IMR-90 (cell line): ENCODE measurements around the gene TOR2A.

Experiments
- BHLHE40 ChIP-seq: fragments of 150-350 bp; IDR thresholded peaks from 2 replicates; pipeline ENCODE4 v1.6.1; 2016; ENCODE audit warnings: mild to moderate bottlenecking, low read depth, low read length
- CEBPB ChIP-seq: IDR thresholded peaks from 2 replicates; pipeline ENCODE4 v1.6.1; 2012; ENCODE audit warnings: low read depth, low read length, improper control_type of control experiment
- MAFK ChIP-seq: IDR thresholded peaks from 2 replicates; pipeline ENCODE4 v1.6.1; 2012; ENCODE audit warnings: low read depth, low read length, improper control_type of control experiment
- MXI1 ChIP-seq: IDR thresholded peaks from 2 replicates; pipeline ENCODE4 v1.6.1; 2012; ENCODE audit warnings: low read depth, mild to moderate bottlenecking, low read length, moderate library complexity, borderline replicate concordance
- POLR2A ChIP-seq: IDR thresholded peaks from 2 replicates; pipeline ENCODE4 v1.6.1; 2012; ENCODE audit warnings: mild to moderate bottlenecking, low read depth, low read length
- RCOR1 ChIP-seq: IDR thresholded peaks from 2 replicates; pipeline ENCODE4 v1.6.1; 2012; ENCODE audit warnings: mild to moderate bottlenecking, low read length, improper control_type of control experiment; ENCODE audit not compliant: insufficient replicate concordance
- RFX5 ChIP-seq: IDR thresholded peaks from 2 replicates; pipeline ENCODE4 v1.8.0; 2012; ENCODE audit warnings: low read depth, mild to moderate bottlenecking, low read length, moderate library complexity
- USF2 ChIP-seq: fragments of 150-350 bp; IDR thresholded peaks from 2 replicates; pipeline ENCODE4 v1.6.1; 2017; ENCODE audit warnings: mild to moderate bottlenecking, antibody characterized with exemption, low read length, low read depth
- TF ChIP-seq, protein P1 (sequence below): conservative IDR thresholded peaks from 2 replicates; pipeline ENCODE4 v1.5.1; 2012; ENCODE audit warnings: mild to moderate bottlenecking, low read depth, low read length, improper control_type of control experiment

GRCh38 chr9:127741831-127742434 is 6.8 kb upstream of the TOR2A start:
- TF ChIP-seq RFX5 (no peak), USF2 (no peak), CEBPB (no peak), MAFK (no peak), POLR2A (no peak), RCOR1 (no peak), MXI1 (no peak), BHLHE40 (no peak)
- TF ChIP-seq, protein P1, sequence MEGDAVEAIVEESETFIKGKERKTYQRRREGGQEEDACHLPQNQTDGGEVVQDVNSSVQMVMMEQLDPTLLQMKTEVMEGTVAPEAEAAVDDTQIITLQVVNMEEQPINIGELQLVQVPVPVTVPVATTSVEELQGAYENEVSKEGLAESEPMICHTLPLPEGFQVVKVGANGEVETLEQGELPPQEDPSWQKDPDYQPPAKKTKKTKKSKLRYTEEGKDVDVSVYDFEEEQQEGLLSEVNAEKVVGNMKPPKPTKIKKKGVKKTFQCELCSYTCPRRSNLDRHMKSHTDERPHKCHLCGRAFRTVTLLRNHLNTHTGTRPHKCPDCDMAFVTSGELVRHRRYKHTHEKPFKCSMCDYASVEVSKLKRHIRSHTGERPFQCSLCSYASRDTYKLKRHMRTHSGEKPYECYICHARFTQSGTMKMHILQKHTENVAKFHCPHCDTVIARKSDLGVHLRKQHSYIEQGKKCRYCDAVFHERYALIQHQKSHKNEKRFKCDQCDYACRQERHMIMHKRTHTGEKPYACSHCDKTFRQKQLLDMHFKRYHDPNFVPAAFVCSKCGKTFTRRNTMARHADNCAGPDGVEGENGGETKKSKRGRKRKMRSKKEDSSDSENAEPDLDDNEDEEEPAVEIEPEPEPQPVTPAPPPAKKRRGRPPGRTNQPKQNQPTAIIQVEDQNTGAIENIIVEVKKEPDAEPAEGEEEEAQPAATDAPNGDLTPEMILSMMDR: no peak
